CD14-positive monocyte (primary cell): ENCODE results near the gene CNGB1. TPM values are rescaled to one million over a fixed set of nuclear protein-coding genes. Genes with fewer than 3 reads are reported as not detected.
"Not testable (repeated sequence)": the region's sequence is repeated elsewhere in the genome, so short reads cannot be mapped to it uniquely, and the experiment has no call there.

ENCODE experiments used
- DNase-seq, 3 donors: peaks; one replicate each; pipeline ENCODE4 v3.0.0-alpha.2; 2011 to 2022
- H2AFZ ChIP-seq: 2 replicates; pipeline ENCODE4 v1.6.0; 2012; ENCODE audit warnings: mild to moderate bottlenecking, low read depth, low read length, inconsistent platforms; ENCODE audit not compliant: insufficient read depth, poor library complexity, severe bottlenecking
- H3K27ac ChIP-seq, 2 donors: 1 replicate in 1 of 2; 2 replicates in 1 of 2; pipeline ENCODE4 v1.5.1; 2012 to 2013; ENCODE audit warnings: low read length in 2 of 2, control low read depth in 1 of 2, inconsistent platforms in 1 of 2, low read depth in 1 of 2, mild to moderate bottlenecking in 1 of 2
- H3K27me3 ChIP-seq, 2 donors: one replicate each; pipeline versions ENCODE4 v1.6.0 to v1.6.1; 2011 to 2013; ENCODE audit warnings: low read length in 2 of 2; ENCODE audit not compliant: control insufficient read depth in 2 of 2, insufficient read depth in 2 of 2
- H3K36me3 ChIP-seq, 2 donors: replicated peaks in 1 of 2; 1 replicate in 1 of 2; 2 replicates in 1 of 2; pipeline versions ENCODE4 v1.5.1 to v1.6.1; 2012 to 2013; ENCODE audit warnings: low read length in 2 of 2, control low read depth in 1 of 2, inconsistent platforms in 1 of 2, mild to moderate bottlenecking in 1 of 2; ENCODE audit not compliant: insufficient read depth in 2 of 2, control insufficient read depth in 1 of 2
- H3K4me1 ChIP-seq, 2 donors: 1 replicate in 1 of 2; 2 replicates in 1 of 2; pipeline versions ENCODE4 v1.5.1 to v1.6.1; 2012 to 2013; ENCODE audit warnings: low read length in 2 of 2, control low read depth in 1 of 2, inconsistent platforms in 1 of 2, mild to moderate bottlenecking in 1 of 2, moderate library complexity in 1 of 2; ENCODE audit not compliant: insufficient read depth in 2 of 2, control insufficient read depth in 1 of 2
- H3K4me2 ChIP-seq: replicated peaks from 2 replicates; pipeline ENCODE3; 2012; ENCODE audit warnings: low read length, moderate library complexity, mild to moderate bottlenecking; ENCODE audit not compliant: poor library complexity, severe bottlenecking; ENCODE audit errors: extremely low read depth
- H3K4me3 ChIP-seq, 3 experiments: fragments of 200-600 bp in 1 of 3; sonication (generic) in 1 of 3; replicated peaks in 1 of 3; 1 replicate in 2 of 3; 2 replicates in 1 of 3; pipeline ENCODE4 v1.5.1; 2011 to 2013; ENCODE audit warnings: low read length in 3 of 3, mild to moderate bottlenecking in 3 of 3, control low read depth in 2 of 3, low read depth in 2 of 3, inconsistent platforms in 1 of 3, moderate library complexity in 1 of 3
- H3K79me2 ChIP-seq: 2 replicates; pipeline ENCODE4 v1.6.0; 2012; ENCODE audit warnings: mild to moderate bottlenecking, control low read depth, inconsistent platforms, low read length, moderate library complexity; ENCODE audit not compliant: insufficient read depth
- H3K9ac ChIP-seq: 2 replicates; pipeline ENCODE4 v1.6.0; 2017; ENCODE audit warnings: low read length, mild to moderate bottlenecking; ENCODE audit not compliant: insufficient read depth, poor library complexity, severe bottlenecking
- H3K9me3 ChIP-seq, 2 donors: replicated peaks in 1 of 2; 1 replicate in 1 of 2; 2 replicates in 1 of 2; pipeline versions ENCODE4 v1.5.1 to v1.6.1; 2012 to 2013; ENCODE audit warnings: low read length in 2 of 2, control low read depth in 1 of 2; ENCODE audit not compliant: control insufficient read depth in 1 of 2, insufficient read depth in 1 of 2
- H4K20me1 ChIP-seq: 2 replicates; pipeline ENCODE4 v1.6.0; 2012; ENCODE audit warnings: mild to moderate bottlenecking, low read length, control low read depth, moderate library complexity; ENCODE audit not compliant: insufficient read depth
- H3K27ac Mint-ChIP-seq, 7 donors: one replicate each; pipeline ENCODE4 v1.8.0; 2020; ENCODE audit warnings: mild to moderate bottlenecking in 7 of 7, mixed read lengths in 7 of 7, moderate library complexity in 6 of 7, inconsistent platforms in 2 of 7
- H3K27me3 Mint-ChIP-seq, 3 donors: one replicate each; pipeline ENCODE4 v1.8.0; 2021 to 2022; ENCODE audit warnings: low read depth in 3 of 3, mild to moderate bottlenecking in 3 of 3, mixed read lengths in 3 of 3, moderate library complexity in 3 of 3, inconsistent platforms in 1 of 3
- H3K36me3 Mint-ChIP-seq, 2 donors: one replicate each; pipeline ENCODE4 v1.8.0; 2020; ENCODE audit warnings: mixed read lengths in 2 of 2, inconsistent platforms in 1 of 2, mild to moderate bottlenecking in 1 of 2
- H3K4me1 Mint-ChIP-seq: one replicate; pipeline ENCODE4 v1.8.0; 2020; ENCODE audit warnings: mild to moderate bottlenecking, mixed read lengths
- H3K4me3 Mint-ChIP-seq, 2 donors: one replicate each; pipeline ENCODE4 v1.8.0; 2020; ENCODE audit warnings: mild to moderate bottlenecking in 2 of 2, mixed read lengths in 2 of 2, moderate library complexity in 1 of 2
- H3K9me3 Mint-ChIP-seq, 7 donors: one replicate each; pipeline ENCODE4 v1.8.0; 2020 to 2022; ENCODE audit warnings: mixed read lengths in 7 of 7, mild to moderate bottlenecking in 6 of 7, moderate library complexity in 6 of 7, inconsistent platforms in 2 of 7
- WGBS: methylation state at CpG from one replicate; pipeline ENCODE4 v1.1.5; 2013; ENCODE audit warnings: missing lambda C conversion rate; ENCODE audit not compliant: insufficient coverage; 5-methylcytosine and 5-hydroxymethylcytosine counted together
- intact Hi-C, 2 donors: fragments of 100-400 bp; cut with micrococcal nuclease; formaldehyde crosslinking; loops; one replicate each; pipeline versions ENCODE4 v1.15.0 to v1.15.1; 2023
- polyA plus RNA-seq, 3 donors: library from polyadenylated mRNA; depleted of rRNA in 1 of 3; unstranded in 2 of 3; stranded (reverse) in 1 of 3; fragments of 300-500 nt in 2 of 3; fragments of >200 nt in 1 of 3; fragmentation: Illumina TruSeq in 2 of 3; gene quantifications; 1 replicate in 2 of 3; 2 replicates in 1 of 3; pipeline ENCODE4 v1.2.3, GENCODE V29; 2012 to 2021
- TF ChIP-seq, protein P1 (sequence below): fragments of 200-600 bp; IDR thresholded peaks from one replicate; pipeline ENCODE4 v1.8.0; 2022; ENCODE audit warnings: antibody characterized with exemption, mild to moderate bottlenecking

Gene CNGB1
- polyA plus RNA-seq, 3 donors = not detected

DNA sequence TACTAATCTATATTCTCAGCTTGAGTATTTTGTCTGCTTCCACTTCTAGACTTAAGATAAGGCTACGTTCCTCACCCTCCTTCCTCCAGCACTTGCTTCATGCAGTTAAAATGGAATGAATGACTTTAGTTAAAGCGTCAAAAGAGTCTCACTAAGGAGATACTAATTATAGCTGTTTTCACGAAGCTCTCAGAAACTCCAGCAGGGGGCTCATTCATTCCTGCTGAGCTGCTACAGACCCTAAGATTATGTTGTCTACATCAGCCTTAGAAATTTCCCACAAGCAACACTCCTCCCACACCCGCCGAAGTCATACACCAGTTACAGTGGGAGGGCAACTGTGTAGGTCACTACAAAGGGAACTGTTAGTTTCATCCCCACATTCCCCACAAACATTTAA lies 111.6 kb downstream of the CNGB1 start:
- H3K4me3 ChIP-seq = no peak overlapping the region
- no peaks in the 10 kb centered on the region for H3K36me3 ChIP-seq
- H2AFZ ChIP-seq = no peak overlapping the region
- WGBS = 40% methylated on average over 2 of the region's 5 CpGs
- no peak overlapping the region for H3K4me3 Mint-ChIP-seq
- no peaks in the 10 kb centered on the region for H3K36me3 Mint-ChIP-seq
- H3K79me2 ChIP-seq = no peaks in the 10 kb centered on the region
- peaks cover 0 to 4% (median 4%) of the 10 kb centered on the region in 7 donors for H3K9me3 Mint-ChIP-seq
- peaks cover 7% of the 10 kb centered on the region for H3K4me1 Mint-ChIP-seq
- intact Hi-C loops = no loop called here
- H4K20me1 ChIP-seq = no peaks in the 10 kb centered on the region
- no peak overlapping the region for H3K9ac ChIP-seq
- H3K27me3 Mint-ChIP-seq = peaks cover 5 to 14% (median 5%) of the 10 kb centered on the region in 3 donors
- DNase-seq = peak in 2 of 3 donors; percentile 18 to 26
- H3K9me3 ChIP-seq = no peaks in the 10 kb centered on the region
- no peaks in the 10 kb centered on the region for H3K4me1 ChIP-seq
- TF ChIP-seq, protein P1, sequence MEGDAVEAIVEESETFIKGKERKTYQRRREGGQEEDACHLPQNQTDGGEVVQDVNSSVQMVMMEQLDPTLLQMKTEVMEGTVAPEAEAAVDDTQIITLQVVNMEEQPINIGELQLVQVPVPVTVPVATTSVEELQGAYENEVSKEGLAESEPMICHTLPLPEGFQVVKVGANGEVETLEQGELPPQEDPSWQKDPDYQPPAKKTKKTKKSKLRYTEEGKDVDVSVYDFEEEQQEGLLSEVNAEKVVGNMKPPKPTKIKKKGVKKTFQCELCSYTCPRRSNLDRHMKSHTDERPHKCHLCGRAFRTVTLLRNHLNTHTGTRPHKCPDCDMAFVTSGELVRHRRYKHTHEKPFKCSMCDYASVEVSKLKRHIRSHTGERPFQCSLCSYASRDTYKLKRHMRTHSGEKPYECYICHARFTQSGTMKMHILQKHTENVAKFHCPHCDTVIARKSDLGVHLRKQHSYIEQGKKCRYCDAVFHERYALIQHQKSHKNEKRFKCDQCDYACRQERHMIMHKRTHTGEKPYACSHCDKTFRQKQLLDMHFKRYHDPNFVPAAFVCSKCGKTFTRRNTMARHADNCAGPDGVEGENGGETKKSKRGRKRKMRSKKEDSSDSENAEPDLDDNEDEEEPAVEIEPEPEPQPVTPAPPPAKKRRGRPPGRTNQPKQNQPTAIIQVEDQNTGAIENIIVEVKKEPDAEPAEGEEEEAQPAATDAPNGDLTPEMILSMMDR = no peak
- no peak overlapping the region for H3K27ac ChIP-seq
- H3K27me3 ChIP-seq = no peaks in the 10 kb centered on the region
- no peak overlapping the region for H3K4me2 ChIP-seq
- H3K27ac Mint-ChIP-seq = no peak overlapping the region

DNA sequence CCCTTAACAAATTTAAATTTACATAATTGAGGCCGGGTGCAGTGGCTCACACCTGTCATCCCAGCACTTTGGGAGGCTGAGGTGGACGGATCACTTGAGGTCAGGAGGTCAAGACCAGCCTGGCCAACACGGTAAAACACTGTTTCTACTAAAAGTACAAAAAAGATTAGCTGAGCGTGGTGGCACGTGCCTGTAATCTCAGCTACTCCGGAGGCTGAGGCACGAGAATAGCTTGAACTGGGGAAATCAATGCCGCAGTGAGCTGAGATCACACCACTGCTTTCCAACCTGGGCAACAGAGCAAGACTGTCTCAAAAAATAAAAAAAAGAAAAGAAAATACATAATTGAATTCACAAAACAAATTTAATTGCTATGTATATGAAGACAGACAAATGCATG lies 112.3 kb downstream of the CNGB1 start:
- Histone ChIP-seq H3K27ac (no peak overlapping the region), H2AFZ (no peak overlapping the region), H3K4me1 (no peaks in the 10 kb centered on the region), H3K9me3 (no peaks in the 10 kb centered on the region), H3K79me2 (no peaks in the 10 kb centered on the region), H4K20me1 (no peaks in the 10 kb centered on the region), H3K27me3 (no peaks in the 10 kb centered on the region), H3K4me2 (no peak overlapping the region), H3K9ac (no peak overlapping the region), H3K4me3 (no peak overlapping the region), H3K36me3 (no peaks in the 10 kb centered on the region)
- Mint-ChIP-seq H3K27ac (no peak overlapping the region), H3K27me3 (peaks cover 5 to 14% (median 5%) of the 10 kb centered on the region in 3 donors), H3K4me3 (no peak overlapping the region), H3K9me3 (peaks cover 0 to 4% (median 4%) of the 10 kb centered on the region in 7 donors), H3K4me1 (peaks cover 7% of the 10 kb centered on the region), H3K36me3 (no peaks in the 10 kb centered on the region)
- DNase-seq = no peak
- intact Hi-C loops = no loop called here
- TF ChIP-seq, protein P1 = no peak
- 83% methylated on average over 3 of the region's 8 CpGs for WGBS

DNA sequence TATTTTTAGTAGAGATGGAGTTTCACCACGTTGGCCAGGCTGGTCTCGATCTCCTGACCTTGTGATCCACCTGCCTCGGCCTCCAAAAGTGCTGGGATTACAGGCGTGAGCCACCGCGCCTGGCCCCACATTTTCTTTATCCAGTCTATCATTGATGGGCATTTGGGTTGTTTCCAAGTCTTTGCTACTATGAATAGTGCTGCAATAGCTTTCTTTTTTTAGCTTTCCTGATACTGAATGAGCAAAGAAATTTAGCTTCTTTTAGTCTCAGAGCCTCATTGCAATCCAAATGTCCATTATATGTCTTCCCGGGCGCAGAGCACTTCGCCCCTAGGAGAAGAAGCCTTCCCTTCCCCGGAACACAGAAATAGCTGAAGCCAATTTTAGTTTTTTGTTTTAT lies 112.9 kb downstream of the CNGB1 start:
- H3K9me3 Mint-ChIP-seq, H3K4me3 Mint-ChIP-seq, H3K9ac ChIP-seq, H3K4me2 ChIP-seq, H3K36me3 Mint-ChIP-seq, H3K4me1 Mint-ChIP-seq, H3K4me1 ChIP-seq, H3K36me3 ChIP-seq, H3K4me3 ChIP-seq, H4K20me1 ChIP-seq, H3K27me3 ChIP-seq, H3K79me2 ChIP-seq, H3K27ac ChIP-seq, intact Hi-C loops, H3K9me3 ChIP-seq, DNase-seq, H2AFZ ChIP-seq, H3K27ac Mint-ChIP-seq: not testable (repeated sequence)
- no CpG with 5 or more reads among the region's 10 CpGs for WGBS
- peaks cover 3 to 11% (median 5%) of the 10 kb centered on the region in 3 donors for H3K27me3 Mint-ChIP-seq
